Esophagus squamous epithelium (tissue), 4 donors: ENCODE measurements around the gene FOXO6.

ENCODE experiments used
- CTCF ChIP-seq, 6 experiments: fragments of 450-650 bp in 4 of 6; fragments of 200-600 bp in 2 of 6; sonication (generic) in 2 of 6; IDR thresholded peaks; one replicate each; pipeline ENCODE4 v1.5.1; 2016 to 2019; ENCODE audit warnings: antibody characterized with exemption in 6 of 6, mild to moderate bottlenecking in 4 of 6, moderate library complexity in 4 of 6
- POLR2A ChIP-seq, 4 donors: fragments of 450-650 bp; IDR thresholded peaks; one replicate each; pipeline ENCODE4 v1.6.1; 2017; ENCODE audit warnings: antibody characterized with exemption in 4 of 4, mild to moderate bottlenecking in 4 of 4, moderate library complexity in 3 of 4

- TF ChIP-seq CTCF (IDR thresholded peaks at IDR 0.05) (no peak), POLR2A (IDR thresholded peaks at IDR 0.05) (no peak)
Observed at GRCh38 chr1:41331546-41331917, 29.7 kb upstream of the FOXO6 start.
